Measurements from ENCODE around the gene CALD1. TPM values are rescaled to one million over a fixed set of nuclear protein-coding genes. Genes with fewer than 3 reads are reported as not detected.

CALD1 gene
- total RNA-seq, 6 donors from 2014 or later, result 98.6 to 156 (median 124) TPM

- Histone ChIP-seq H3K27ac (no peak overlapping the region), H3K4me3 (no peak overlapping the region), H3K27me3 (no peaks in the 10 kb centered on the region), H3K9me3 (no peaks in the 10 kb centered on the region), H3K36me3 (no peaks in the 10 kb centered on the region), H3K4me1 (peaks cover 19 to 47% (median 21%) of the 10 kb centered on the region in 4 donors)
- no peak for ATAC-seq (ENCODE audit: low FRiP score in 2 of 2)
- DNase-seq, result peak in 1 of 2 donors; percentile 73
- no peak for TF ChIP-seq POLR2AphosphoS5 (IDR thresholded peaks at IDR 0.05)
- TF ChIP-seq EP300 (IDR thresholded peaks at IDR 0.05), result no peak
- TF ChIP-seq CTCF (IDR thresholded peaks at IDR 0.05), result no peak
- TF ChIP-seq POLR2A (IDR thresholded peaks at IDR 0.05), result no peak
- 34 to 53% methylated on average over 3 of the region's 3 CpGs for WGBS, 2 donors
These were observed 108.8 kb downstream of the CALD1 start for GRCh38 chr7:134888141-134888740.

- TF ChIP-seq POLR2A (IDR thresholded peaks at IDR 0.05) (no peak), CTCF (IDR thresholded peaks at IDR 0.05) (no peak), EP300 (IDR thresholded peaks at IDR 0.05) (no peak), POLR2AphosphoS5 (IDR thresholded peaks at IDR 0.05) (no peak)
- Histone ChIP-seq H3K9me3 (peaks cover 0 to under 1% (median 0%) of the 10 kb centered on the region in 4 donors), H3K27ac (peak overlapping the region in 1 of 4 donors; percentile 74), H3K4me3 (peak overlapping the region in 3 of 4 donors; percentile 33 to 49 (median 41)), H3K27me3 (no peaks in the 10 kb centered on the region), H3K4me1 (peaks cover 19 to 47% (median 20%) of the 10 kb centered on the region in 4 donors), H3K36me3 (no peaks in the 10 kb centered on the region)
- DNase-seq, result no peak
- ATAC-seq (ENCODE audit: low FRiP score in 2 of 2), result no peak
- WGBS, 2 donors, result 65 to 68% methylated on average over 10 of the region's 10 CpGs
These were observed 111.1 kb downstream of the CALD1 start for GRCh38 chr7:134890246-134891240.

- peak overlapping the region; percentile 13 to 74 (median 46) for H3K27ac ChIP-seq
- no peaks in the 10 kb centered on the region for H3K27me3 ChIP-seq
- peaks cover 12 to 40% (median 15%) of the 10 kb centered on the region in 4 donors for H3K4me1 ChIP-seq
- no peaks in the 10 kb centered on the region for H3K36me3 ChIP-seq
- ATAC-seq (ENCODE audit: low FRiP score in 2 of 2) (peak; percentile 82 to 92), DNase-seq (peak; percentile 44 to 88)
- 15 to 36% methylated on average over 22 of the region's 22 CpGs for WGBS, 2 donors
- H3K9me3 ChIP-seq, result peaks cover 0 to 7% (median 6%) of the 10 kb centered on the region in 4 donors
- H3K4me3 ChIP-seq, result peak overlapping the region in 3 of 4 donors; percentile 33 to 49 (median 41)
- TF ChIP-seq POLR2AphosphoS5 (IDR thresholded peaks at IDR 0.05) (peak; percentile 41 to 62), CTCF (IDR thresholded peaks at IDR 0.05) (no peak), EP300 (IDR thresholded peaks at IDR 0.05) (no peak), POLR2A (IDR thresholded peaks at IDR 0.05) (no peak)
These were observed 111.8 kb downstream of the CALD1 start for GRCh38 chr7:134891262-134891695.

- H3K4me1 ChIP-seq, result peaks cover 5 to 33% (median 11%) of the 10 kb centered on the region in 4 donors
These were observed 112.6 kb downstream of the CALD1 start for GRCh38 chr7:134891696-134892678.

More at GRCh38 chr7:134891696-134892678, 112.6 kb downstream of the CALD1 start:
- Histone ChIP-seq H3K9me3 (peaks cover 0 to 11% (median 8%) of the 10 kb centered on the region in 4 donors), H3K4me3 (peak overlapping the region in 3 of 4 donors; percentile 33 to 49 (median 41)), H3K27me3 (no peaks in the 10 kb centered on the region), H3K27ac (peak overlapping the region; percentile 13 to 74 (median 47)), H3K36me3 (no peaks in the 10 kb centered on the region)
- DNase-seq, result no peak
- whole genome bisulfite sequencing, 2 donors, result 51% methylated on average over 14 of the region's 14 CpGs
- no peak for TF ChIP-seq POLR2A (IDR thresholded peaks at IDR 0.05)
- TF ChIP-seq EP300 (IDR thresholded peaks at IDR 0.05), result no peak
- no peak for TF ChIP-seq POLR2AphosphoS5 (IDR thresholded peaks at IDR 0.05)
- no peak for TF ChIP-seq CTCF (IDR thresholded peaks at IDR 0.05)
- peak in 1 of 2 donors; percentile 70 for ATAC-seq (ENCODE audit: low FRiP score in 2 of 2)

All from upper lobe of left lung (tissue), 6 donors.